Thymus (tissue), 11 donors: ENCODE results near the gene ERC2. TPM values are rescaled to one million over a fixed set of nuclear protein-coding genes. Genes with fewer than 3 reads are reported as not detected.

Experiments used
- DNase-seq, 9 donors: peaks; one replicate each; pipeline ENCODE4 v3.0.0-alpha.2; 2013; ENCODE audit warnings: low spot score in 9 of 9, low read depth in 6 of 9, missing footprints in 1 of 9
- H3K27ac ChIP-seq, 2 donors: one replicate each; pipeline ENCODE4 v1.5.1; 2013; ENCODE audit warnings: control low read depth in 1 of 2, low read depth in 1 of 2, low read length in 1 of 2, mild to moderate bottlenecking in 1 of 2, moderate library complexity in 1 of 2
- H3K27me3 ChIP-seq, 2 donors: one replicate each; pipeline ENCODE4 v1.5.1; 2013; ENCODE audit warnings: low read length in 1 of 2; ENCODE audit not compliant: control insufficient read depth in 2 of 2, insufficient read depth in 1 of 2
- H3K36me3 ChIP-seq, 2 donors: one replicate each; pipeline ENCODE4 v1.5.1; 2013; ENCODE audit warnings: low read length in 1 of 2, mild to moderate bottlenecking in 1 of 2, moderate library complexity in 1 of 2; ENCODE audit not compliant: control insufficient read depth in 2 of 2, insufficient read depth in 2 of 2
- H3K4me1 ChIP-seq, 2 donors: one replicate each; pipeline ENCODE4 v1.5.1; 2013; ENCODE audit warnings: low read length in 2 of 2; ENCODE audit not compliant: control insufficient read depth in 2 of 2, insufficient read depth in 2 of 2
- H3K4me3 ChIP-seq, 2 donors: one replicate each; pipeline ENCODE4 v1.5.1; 2013; ENCODE audit warnings: low read length in 2 of 2, control low read depth in 1 of 2, mild to moderate bottlenecking in 1 of 2
- H3K9me3 ChIP-seq, 2 donors: one replicate each; pipeline ENCODE4 v1.5.1; 2013; ENCODE audit warnings: low read length in 1 of 2, mild to moderate bottlenecking in 1 of 2; ENCODE audit not compliant: control insufficient read depth in 2 of 2, insufficient read depth in 1 of 2
- WGBS: extraction: QIAGEN DNeasy Blood & Tissue Kit; methylation state at CpG from one replicate; pipeline ENCODE4 v1.1.7; 2013; 5-methylcytosine and 5-hydroxymethylcytosine counted together
- polyA plus RNA-seq: library from polyadenylated mRNA; stranded (reverse); fragments of 200-250 nt; gene quantifications from one replicate; pipeline ENCODE4 v1.2.3, GENCODE V29; 2013
- total RNA-seq: library from RNA; stranded (reverse); fragments of 120-200 nt; gene quantifications from one replicate; pipeline ENCODE4 v1.2.4, GENCODE V29; 2013
- donor health status: healthy.

The ERC2 gene
- total and polyA plus RNA-seq, 2 donors = 0.28 to 0.50 TPM

GRCh38 chr3:55527361-55527760, 940.9 kb downstream of the ERC2 start:
- H3K36me3 ChIP-seq = no peaks in the 10 kb centered on the region
- H3K27me3 ChIP-seq = no peaks in the 10 kb centered on the region
- DNase-seq = no peak
- no peaks in the 10 kb centered on the region for H3K9me3 ChIP-seq
- H3K4me3 ChIP-seq = no peak overlapping the region
- H3K4me1 ChIP-seq = peaks cover 24 to 33% of the 10 kb centered on the region in 2 donors
- 97% methylated on average over 4 of the region's 4 CpGs for WGBS
- no peak overlapping the region for H3K27ac ChIP-seq

GRCh38 chr3:55526332-55527030, 941.8 kb downstream of the ERC2 start:
- peaks cover 27 to 41% of the 10 kb centered on the region in 2 donors for H3K4me1 ChIP-seq
- no peak for DNase-seq
- WGBS = 96% methylated on average over 10 of the region's 10 CpGs
- H3K27ac ChIP-seq = no peak overlapping the region
- H3K9me3 ChIP-seq = no peaks in the 10 kb centered on the region
- no peak overlapping the region for H3K4me3 ChIP-seq
- no peaks in the 10 kb centered on the region for H3K36me3 ChIP-seq
- H3K27me3 ChIP-seq = no peaks in the 10 kb centered on the region

- Histone ChIP-seq H3K4me3 (no peak overlapping the region), H3K27ac (no peak overlapping the region), H3K9me3 (no peaks in the 10 kb centered on the region), H3K27me3 (no peaks in the 10 kb centered on the region), H3K4me1 (peaks cover 37 to 51% of the 10 kb centered on the region in 2 donors), H3K36me3 (no peaks in the 10 kb centered on the region)
- WGBS = 97% methylated on average over 3 of the region's 3 CpGs
- DNase-seq = no peak
These were observed 942.8 kb downstream of the ERC2 start for GRCh38 chr3:55525436-55525835.

- Histone ChIP-seq H3K27ac (peak overlapping the region in 1 of 2 donors; percentile 99), H3K4me1 (peaks cover 44 to 57% of the 10 kb centered on the region in 2 donors), H3K9me3 (no peaks in the 10 kb centered on the region), H3K36me3 (no peaks in the 10 kb centered on the region), H3K4me3 (no peak overlapping the region), H3K27me3 (no peaks in the 10 kb centered on the region)
- 87% methylated on average over 4 of the region's 4 CpGs for WGBS
- no peak for DNase-seq
These were observed 943.6 kb downstream of the ERC2 start for GRCh38 chr3:55524565-55525244.

- Histone ChIP-seq H3K27me3 (no peaks in the 10 kb centered on the region), H3K4me1 (peaks cover 52 to 67% of the 10 kb centered on the region in 2 donors), H3K4me3 (no peak overlapping the region), H3K27ac (peak overlapping the region in 1 of 2 donors; percentile 99), H3K9me3 (no peaks in the 10 kb centered on the region), H3K36me3 (no peaks in the 10 kb centered on the region)
- WGBS = 93% methylated on average over 2 of the region's 2 CpGs
- DNase-seq = peak in 1 of 9 donors; percentile 22
These were observed 944.8 kb downstream of the ERC2 start for GRCh38 chr3:55523471-55523870.

GRCh38 chr3:55521738-55522421, 946.4 kb downstream of the ERC2 start:
- Histone ChIP-seq H3K4me3 (peak overlapping the region; percentile 31 to 46), H3K4me1 (peaks cover 52 to 67% of the 10 kb centered on the region in 2 donors), H3K27me3 (no peaks in the 10 kb centered on the region), H3K27ac (peak overlapping the region; percentile 91 to 99), H3K9me3 (no peaks in the 10 kb centered on the region), H3K36me3 (no peaks in the 10 kb centered on the region)
- DNase-seq = peak; percentile 63 to 96 (median 85)
- 44% methylated on average over 6 of the region's 6 CpGs for WGBS

- 41% methylated on average over 9 of the region's 9 CpGs for WGBS
- H3K9me3 ChIP-seq = no peaks in the 10 kb centered on the region
- H3K27me3 ChIP-seq = no peaks in the 10 kb centered on the region
- peak overlapping the region; percentile 28 to 46 for H3K4me3 ChIP-seq
- peaks cover 52 to 67% of the 10 kb centered on the region in 2 donors for H3K4me1 ChIP-seq
- peak; percentile 27 to 89 (median 58) for DNase-seq
- no peaks in the 10 kb centered on the region for H3K36me3 ChIP-seq
- peak overlapping the region; percentile 91 to 99 for H3K27ac ChIP-seq
These were observed 947.1 kb downstream of the ERC2 start for GRCh38 chr3:55521064-55521737.

- H3K9me3 ChIP-seq = no peaks in the 10 kb centered on the region
- no peak overlapping the region for H3K27ac ChIP-seq
- 92% methylated on average over 3 of the region's 3 CpGs for WGBS
- no peak for DNase-seq
- H3K27me3 ChIP-seq = no peaks in the 10 kb centered on the region
- no peak overlapping the region for H3K4me3 ChIP-seq
- peaks cover 44 to 56% of the 10 kb centered on the region in 2 donors for H3K4me1 ChIP-seq
- no peaks in the 10 kb centered on the region for H3K36me3 ChIP-seq
These were observed 949.2 kb downstream of the ERC2 start for GRCh38 chr3:55519019-55519418.
